ENCODE measurements around the gene PHF14.

Gene PHF14

DNA sequence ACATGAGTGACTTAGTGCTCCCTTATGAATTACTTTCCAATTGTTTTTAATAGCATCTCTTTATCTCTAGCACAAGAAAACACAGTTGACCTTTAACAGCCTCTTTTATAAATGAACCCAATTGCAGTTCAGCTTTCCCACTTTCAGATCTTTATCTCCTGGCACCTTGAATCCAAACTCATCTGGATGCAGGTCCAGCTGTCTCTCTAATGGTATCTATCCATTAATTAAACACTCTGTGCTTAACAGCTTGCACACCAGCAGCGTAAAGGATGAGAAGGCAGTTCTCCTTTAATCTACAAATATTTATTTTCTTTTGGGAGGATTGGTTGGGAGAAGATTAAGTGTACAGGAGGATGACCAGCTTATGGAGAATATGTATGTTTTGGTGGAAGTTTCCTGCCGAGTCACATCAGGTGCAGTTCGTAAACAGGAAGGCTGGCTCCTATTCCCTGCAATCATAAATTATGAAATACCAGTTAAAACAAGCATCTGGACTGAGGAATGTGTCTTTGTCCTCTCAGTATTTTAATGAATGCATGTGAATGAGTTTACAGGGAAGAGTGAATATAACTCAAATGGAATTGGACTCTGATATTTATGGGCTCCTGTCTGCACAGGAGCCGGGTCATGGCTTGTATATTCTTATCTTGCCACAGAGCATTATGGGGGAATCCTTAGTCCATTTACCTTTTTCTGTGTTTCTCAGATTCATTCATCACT is 232.7 kb downstream of the PHF14 start:
- no peak for DNase-seq (ENCODE audit: low read depth in 2 of 2)

DNA sequence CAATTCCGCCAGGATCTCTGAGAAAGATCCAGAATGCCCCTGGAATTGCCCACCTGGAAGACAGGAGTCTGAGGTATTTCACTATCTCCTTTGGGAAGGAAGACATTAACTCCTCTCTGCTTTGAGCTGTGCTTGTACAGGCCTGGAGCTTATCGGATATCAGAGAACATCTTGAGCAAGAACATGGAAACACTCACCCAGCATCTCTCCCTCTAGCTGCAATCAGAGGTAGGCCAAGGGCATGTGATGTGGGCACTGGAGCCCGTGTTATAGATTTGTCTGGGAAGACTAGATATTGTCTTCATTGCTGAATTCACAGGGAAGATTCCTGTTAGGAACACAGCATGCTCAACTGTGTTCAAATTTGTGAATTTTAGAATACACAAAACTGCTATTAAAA is 233.9 kb downstream of the PHF14 start:
- DNase-seq (ENCODE audit: low read depth in 2 of 2): no peak

DNA sequence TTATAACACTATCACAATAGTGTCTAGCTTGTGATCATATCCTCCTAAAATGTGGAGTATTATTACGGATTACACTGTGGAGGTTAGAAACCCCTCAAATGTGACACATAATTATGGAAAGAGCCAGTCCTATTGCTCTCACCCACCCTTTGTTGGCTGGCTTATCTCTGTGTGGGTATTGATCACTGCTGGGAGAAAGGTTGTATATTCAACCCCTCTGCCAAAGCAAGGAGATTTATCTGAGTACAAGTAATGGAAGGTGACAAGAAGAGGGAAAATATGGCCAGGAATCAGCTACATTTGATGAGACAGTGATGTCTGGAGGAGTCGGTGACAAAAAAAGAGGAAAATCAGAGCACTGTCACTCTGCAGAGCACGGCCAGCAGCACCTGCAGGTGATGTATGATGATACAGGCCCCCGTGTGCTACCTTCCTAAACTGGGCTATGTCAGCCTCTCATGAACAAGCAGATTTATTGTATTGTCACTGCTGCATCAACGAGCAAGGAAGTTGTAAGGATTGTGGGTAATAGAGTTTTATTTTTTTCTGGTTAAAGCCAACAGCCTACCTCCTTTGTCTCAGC is 235.3 kb downstream of the PHF14 start:
- no peak for DNase-seq (ENCODE audit: low read depth in 2 of 2)

DNA sequence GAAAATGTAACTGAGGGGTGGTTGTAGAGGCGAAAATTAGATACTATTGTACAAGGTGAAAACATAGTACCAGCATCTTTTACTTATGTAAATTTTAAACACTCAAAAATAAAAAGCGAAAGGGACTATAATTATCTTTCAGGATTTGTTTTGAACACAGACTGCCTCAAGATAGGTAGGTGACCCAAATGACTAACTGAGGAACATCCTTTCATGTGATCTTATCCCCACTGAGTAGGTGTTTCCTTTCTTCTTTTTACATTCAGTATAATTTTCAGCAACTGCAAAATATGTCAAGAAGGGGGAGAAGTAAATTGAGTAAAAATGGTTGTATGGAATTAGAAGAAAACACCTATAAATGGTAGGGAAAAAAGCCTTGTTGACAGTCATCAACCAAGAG is 236.7 kb downstream of the PHF14 start:
- DNase-seq (ENCODE audit: low read depth in 2 of 2): no peak

DNA sequence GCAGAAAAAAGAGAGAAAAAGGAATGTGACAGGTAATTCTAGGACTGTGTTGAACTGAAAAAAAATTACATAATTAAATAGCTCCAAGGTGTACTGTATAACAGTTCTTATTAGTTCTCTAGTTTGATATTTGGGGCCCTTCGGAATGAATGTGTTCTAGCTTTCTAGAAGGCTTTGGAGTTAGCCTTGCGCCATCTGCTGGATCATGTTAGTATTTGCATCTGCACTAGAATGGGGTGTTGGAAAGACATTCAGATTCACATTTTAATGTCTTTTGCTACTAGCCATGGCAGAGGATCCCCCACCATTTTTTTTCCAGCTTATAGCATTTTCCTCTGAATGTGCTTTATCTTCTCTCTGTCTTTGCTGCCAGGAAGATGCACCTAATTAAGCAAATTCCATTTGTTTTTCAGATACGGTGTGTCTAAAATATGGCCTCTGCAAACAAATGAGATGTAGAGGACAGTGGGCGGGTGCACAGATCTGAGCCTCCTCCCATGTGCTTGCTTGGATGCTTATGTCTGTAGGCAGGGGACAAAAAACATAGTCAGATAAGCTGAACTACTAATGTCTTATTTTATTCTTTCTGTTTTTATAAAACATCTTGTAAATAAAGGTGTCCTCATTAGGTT is 238.5 kb downstream of the PHF14 start:
- DNase-seq (ENCODE audit: low read depth in 2 of 2): peak in 1 of 2 donors; percentile 5

DNA sequence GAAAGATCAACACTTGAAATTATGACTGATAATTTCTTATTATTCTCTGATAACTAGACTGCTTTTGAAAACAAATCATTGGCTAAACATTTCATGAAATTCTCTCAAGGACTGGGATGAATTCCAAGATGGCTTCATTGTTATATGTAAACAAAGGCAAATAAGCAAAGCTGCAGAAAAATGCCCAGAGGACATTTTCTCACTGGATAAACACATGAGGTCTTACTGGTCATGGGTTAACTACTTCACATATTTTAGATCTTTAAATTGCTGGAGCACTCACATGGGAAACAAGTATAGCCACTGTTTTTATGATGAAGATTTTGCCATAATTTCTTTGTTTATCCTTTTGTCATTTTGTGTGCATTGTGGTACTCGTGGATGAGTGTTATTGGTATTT is 239.1 kb downstream of the PHF14 start:
- DNase-seq (ENCODE audit: low read depth in 2 of 2): no peak

DNA sequence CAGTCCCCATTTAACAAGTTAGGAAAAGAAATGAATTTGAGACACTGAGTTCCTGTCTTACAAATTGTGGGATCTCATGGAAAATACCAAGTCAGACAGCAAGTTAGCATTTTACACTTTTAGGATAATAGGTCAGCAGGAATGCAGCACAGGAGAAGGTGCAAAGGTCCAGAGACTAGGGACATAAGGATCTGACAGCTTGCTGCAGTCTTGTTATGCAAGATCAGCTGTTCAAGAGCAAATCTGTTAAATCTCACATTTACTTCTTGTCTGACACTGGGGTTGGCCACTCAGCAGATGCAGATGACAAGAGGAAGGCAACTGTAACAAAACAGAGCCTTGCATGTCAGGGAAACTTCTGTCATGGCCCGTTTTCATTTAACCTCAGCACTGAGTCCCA is 239.6 kb downstream of the PHF14 start:
- DNase-seq (ENCODE audit: low read depth in 2 of 2): no peak

DNA sequence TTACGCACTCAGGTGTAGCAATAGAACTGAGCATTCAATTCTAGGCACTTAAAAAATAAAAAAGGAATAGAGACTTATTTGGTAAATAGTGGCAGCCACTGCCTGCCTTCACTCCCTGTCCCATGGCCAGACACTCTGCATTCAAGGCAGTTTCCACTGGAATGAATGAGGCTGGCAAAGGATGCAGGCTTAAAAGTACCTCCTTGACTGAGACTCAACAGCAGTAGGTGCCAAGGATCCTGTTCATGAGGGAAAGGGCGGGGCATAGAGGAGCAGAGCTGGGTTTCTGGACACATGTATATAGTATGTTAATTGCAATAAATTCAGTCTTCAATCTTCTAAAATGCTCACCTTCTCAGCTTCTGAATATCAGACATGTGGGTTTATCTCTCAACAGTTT is 242.6 kb downstream of the PHF14 start:
- DNase-seq (ENCODE audit: low read depth in 2 of 2): no peak

DNA sequence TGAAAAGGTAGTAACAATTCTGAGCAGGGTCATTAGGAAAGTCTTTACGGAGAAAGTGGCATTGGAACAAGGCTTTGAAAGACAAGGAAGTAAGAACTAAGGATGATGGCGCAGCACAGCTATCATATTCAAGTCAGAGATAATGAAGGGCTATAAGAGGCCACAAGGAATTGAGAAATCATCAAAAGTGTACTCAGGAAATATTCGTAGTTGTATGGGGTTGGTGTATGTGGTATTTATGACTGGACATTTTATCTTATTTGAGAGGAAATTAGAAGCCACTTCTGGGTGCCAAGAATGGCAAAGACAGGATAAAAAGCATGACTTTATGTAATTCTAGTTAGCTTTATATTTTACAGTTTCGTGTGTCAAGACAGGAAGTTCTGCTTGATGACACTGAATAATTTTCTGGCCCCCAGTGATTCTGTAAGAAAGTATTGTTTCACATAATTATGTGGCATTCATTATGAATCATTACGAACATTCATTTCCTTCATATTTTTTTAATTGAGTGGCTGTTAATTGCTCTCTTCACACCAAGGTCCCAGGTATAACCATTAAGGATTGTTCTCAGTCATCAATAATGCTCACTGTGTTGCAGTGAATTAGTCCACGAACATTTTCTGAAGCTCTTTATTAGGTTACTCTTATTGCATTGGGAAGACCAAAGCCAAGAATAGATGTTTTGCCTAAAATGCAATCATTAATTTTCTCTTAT is 244.3 kb downstream of the PHF14 start:
- no peak for DNase-seq (ENCODE audit: low read depth in 2 of 2)
